OCI-LY1 (cell line): ENCODE measurements around the gene SCIN.

ENCODE experiments used
- H2AFZ ChIP-seq: fragments of 200-600 bp; sonication (generic), shearing (Covaris generic); 2 replicates; pipeline ENCODE4 v1.6.0; 2014; ENCODE audit warnings: antibody characterized with exemption, mild to moderate bottlenecking, low read length
- H3F3A ChIP-seq: fragments of 200-600 bp; sonication (generic), shearing (Covaris generic); 2 replicates; pipeline ENCODE4 v1.6.0; 2014; ENCODE audit warnings: mild to moderate bottlenecking, antibody characterized with exemption, low read length, moderate library complexity; ENCODE audit not compliant: insufficient read depth
- H3K27ac ChIP-seq: fragments of 200-600 bp; sonication (generic); 2 replicates; pipeline ENCODE4 v1.5.1; 2014; ENCODE audit warnings: low read length, mixed run types, mild to moderate bottlenecking, low read depth; ENCODE audit not compliant: poor library complexity, severe bottlenecking
- H3K27me3 ChIP-seq: fragments of 200-600 bp; sonication (generic); 2 replicates; pipeline ENCODE4 v1.6.0; 2014; ENCODE audit warnings: antibody characterized with exemption, mild to moderate bottlenecking, low read length, moderate library complexity; ENCODE audit not compliant: insufficient read depth
- H3K36me3 ChIP-seq: fragments of 200-600 bp; sonication (generic); 2 replicates; pipeline ENCODE4 v1.6.1; 2014; ENCODE audit warnings: mild to moderate bottlenecking, antibody characterized with exemption, low read length, moderate library complexity, mixed read lengths; ENCODE audit not compliant: insufficient read depth
- H3K4me1 ChIP-seq: fragments of 200-600 bp; sonication (generic); 2 replicates; pipeline ENCODE4 v1.5.1; 2014; ENCODE audit warnings: mild to moderate bottlenecking, low read length, moderate library complexity; ENCODE audit not compliant: insufficient read depth, severe bottlenecking
- H3K4me2 ChIP-seq: fragments of 200-600 bp; sonication (generic), shearing (Covaris generic); 2 replicates; pipeline ENCODE4 v1.6.1; 2014; ENCODE audit warnings: low read length
- H3K4me3 ChIP-seq: fragments of 200-600 bp; sonication (generic); 2 replicates; pipeline ENCODE4 v1.5.1; 2014; ENCODE audit warnings: low read length, low read depth, mild to moderate bottlenecking, mixed read lengths; ENCODE audit not compliant: poor library complexity, severe bottlenecking
- H3K79me2 ChIP-seq: fragments of 200-600 bp; shearing (Covaris generic); 2 replicates; pipeline ENCODE4 v1.6.1; 2016; ENCODE audit warnings: mixed run types, low read length, mixed read lengths; ENCODE audit not compliant: insufficient read depth
- H3K9ac ChIP-seq: fragments of 200-600 bp; sonication (generic), shearing (Covaris generic); 2 replicates; pipeline ENCODE4 v1.6.1; 2014; ENCODE audit warnings: mild to moderate bottlenecking, low read length, mixed read lengths
- H3K9me2 ChIP-seq: fragments of 200-600 bp; sonication (generic), shearing (Covaris generic); 2 replicates; pipeline ENCODE4 v1.6.1; 2014; ENCODE audit warnings: low read depth, mild to moderate bottlenecking, low read length, mixed read lengths
- H3K9me3 ChIP-seq: fragments of 200-600 bp; shearing (Covaris generic); 2 replicates; pipeline ENCODE4 v1.6.1; 2014; ENCODE audit warnings: low read length, mixed read lengths
- H4K20me1 ChIP-seq: fragments of 200-600 bp; sonication (generic), shearing (Covaris generic); 2 replicates; pipeline ENCODE4 v1.6.0; 2016; ENCODE audit warnings: mild to moderate bottlenecking, low read length; ENCODE audit not compliant: insufficient read depth
- CTCF ChIP-seq: fragments of 200-600 bp; sonication (generic), shearing (Covaris generic); IDR thresholded peaks from 2 replicates; pipeline ENCODE4 v1.5.1; 2017; ENCODE audit warnings: mild to moderate bottlenecking, antibody characterized with exemption, low read length, moderate library complexity, mixed read lengths
- EZH2 ChIP-seq: fragments of 200-600 bp; sonication (generic), shearing (Covaris generic); IDR thresholded peaks from 2 replicates; pipeline ENCODE4 v1.8.0; 2017; ENCODE audit warnings: borderline replicate concordance, mixed run types, mild to moderate bottlenecking, antibody characterized with exemption, low read length, moderate library complexity, mixed read lengths

Gene SCIN

GRCh38 chr7:12557282-12557681 is 13.2 kb upstream of the SCIN start:
- Histone ChIP-seq H4K20me1 (no peaks in the 10 kb centered on the region), H3K79me2 (no peaks in the 10 kb centered on the region), H3K27me3 (no peaks in the 10 kb centered on the region), H3K4me3 (no peak overlapping the region), H3K27ac (no peak overlapping the region), H3K36me3 (no peaks in the 10 kb centered on the region), H3F3A (no peaks in the 10 kb centered on the region), H3K9me2 (no peaks in the 10 kb centered on the region), H3K9ac (no peak overlapping the region), H3K4me2 (no peak overlapping the region), H3K4me1 (no peaks in the 10 kb centered on the region), H3K9me3 (no peaks in the 10 kb centered on the region), H2AFZ (no peak overlapping the region)
- no peak for TF ChIP-seq CTCF
- TF ChIP-seq EZH2: no peak

GRCh38 chr7:12564996-12565764 is 5.3 kb upstream of the SCIN start:
- no peaks in the 10 kb centered on the region for H3K27me3 ChIP-seq
- no peak overlapping the region for H2AFZ ChIP-seq
- H3K36me3 ChIP-seq: no peaks in the 10 kb centered on the region
- no peaks in the 10 kb centered on the region for H3K9me2 ChIP-seq
- no peaks in the 10 kb centered on the region for H3F3A ChIP-seq
- H3K79me2 ChIP-seq: no peaks in the 10 kb centered on the region
- no peaks in the 10 kb centered on the region for H4K20me1 ChIP-seq
- H3K4me1 ChIP-seq: no peaks in the 10 kb centered on the region
- H3K9me3 ChIP-seq: no peaks in the 10 kb centered on the region
- H3K27ac ChIP-seq: no peak overlapping the region
- TF ChIP-seq CTCF: no peak
- TF ChIP-seq EZH2: no peak
- H3K4me3 ChIP-seq: no peak overlapping the region
- no peak overlapping the region for H3K9ac ChIP-seq
- no peak overlapping the region for H3K4me2 ChIP-seq

- H3K79me2 ChIP-seq: no peaks in the 10 kb centered on the region
- no peaks in the 10 kb centered on the region for H3F3A ChIP-seq
- H2AFZ ChIP-seq: no peak overlapping the region
- no peaks in the 10 kb centered on the region for H3K36me3 ChIP-seq
- no peaks in the 10 kb centered on the region for H3K4me1 ChIP-seq
- TF ChIP-seq CTCF (no peak), EZH2 (no peak)
- H3K9ac ChIP-seq: no peak overlapping the region
- H3K4me2 ChIP-seq: no peak overlapping the region
- no peak overlapping the region for H3K4me3 ChIP-seq
- no peaks in the 10 kb centered on the region for H3K27me3 ChIP-seq
- no peaks in the 10 kb centered on the region for H3K9me3 ChIP-seq
- H3K9me2 ChIP-seq: no peaks in the 10 kb centered on the region
- H3K27ac ChIP-seq: no peak overlapping the region
- H4K20me1 ChIP-seq: no peaks in the 10 kb centered on the region
Measured at GRCh38 chr7:12565873-12566272, 4.6 kb upstream of the SCIN start.
